HG03565 (cell line): ENCODE measurements around the gene RANBP1.

Experiments
- ATAC-seq: cut with Tn5 transposase; IDR thresholded peaks from one replicate; pipeline ENCODE4 v1.9.1; 2021; ENCODE audit warnings: mild to moderate bottlenecking, moderate library complexity; ENCODE audit not compliant: unreplicated experiment

The RANBP1 gene

DNA sequence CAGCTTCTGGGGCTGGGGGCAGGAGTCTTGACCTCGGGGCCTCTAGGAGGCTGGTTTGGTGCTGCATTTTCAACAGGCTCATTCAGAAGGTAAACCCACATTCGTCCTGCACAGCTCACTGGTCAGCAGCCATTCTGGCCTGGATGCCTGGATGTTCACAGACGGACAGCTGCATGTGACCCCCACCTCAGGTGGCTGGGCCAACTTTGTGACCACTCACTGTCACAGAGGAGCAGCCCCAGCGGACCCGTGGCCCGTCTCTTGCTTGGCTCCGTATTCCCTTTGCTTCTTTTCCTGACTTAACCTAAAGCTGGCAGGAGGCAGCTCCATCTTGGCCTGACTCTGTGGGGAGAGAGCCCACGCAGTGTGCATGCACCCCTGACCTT is 27.6 kb upstream of the RANBP1 start:
- no peak for ATAC-seq

DNA sequence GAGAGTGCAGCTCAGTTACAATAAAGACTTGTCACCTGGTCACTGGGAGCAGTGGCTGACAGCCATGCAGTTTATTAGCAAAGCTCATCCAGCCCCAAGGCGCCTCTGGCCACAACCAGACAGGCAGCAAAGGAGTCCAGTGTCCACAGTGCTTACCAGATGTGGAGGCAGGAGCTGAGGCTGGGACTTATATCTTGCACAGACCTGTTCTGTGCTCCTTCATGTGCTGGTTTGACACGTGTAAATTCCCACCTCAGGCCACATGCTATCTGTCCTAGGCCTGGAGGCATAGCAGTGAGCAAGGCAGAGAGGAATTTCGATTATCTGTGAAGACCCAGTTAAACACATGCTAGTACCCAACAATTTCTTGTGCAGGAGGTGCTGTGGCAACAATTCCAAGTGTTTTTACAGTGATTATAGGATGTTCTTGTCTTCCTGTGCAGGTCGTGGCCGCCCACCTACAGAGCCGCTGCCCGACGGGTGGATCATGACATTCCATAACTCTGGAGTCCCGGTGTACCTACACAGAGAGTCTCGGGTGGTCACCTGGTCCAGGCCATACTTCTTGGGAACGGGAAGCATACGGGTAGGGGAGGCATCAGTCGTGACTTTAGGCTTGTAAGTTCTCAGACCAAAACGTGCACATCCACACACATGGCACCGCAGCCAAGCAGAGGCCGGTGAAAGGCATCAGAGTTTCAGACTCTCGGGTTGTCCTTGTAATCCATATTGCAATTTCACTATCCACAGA is 26.5 kb upstream of the RANBP1 start:
- no peak for ATAC-seq

DNA sequence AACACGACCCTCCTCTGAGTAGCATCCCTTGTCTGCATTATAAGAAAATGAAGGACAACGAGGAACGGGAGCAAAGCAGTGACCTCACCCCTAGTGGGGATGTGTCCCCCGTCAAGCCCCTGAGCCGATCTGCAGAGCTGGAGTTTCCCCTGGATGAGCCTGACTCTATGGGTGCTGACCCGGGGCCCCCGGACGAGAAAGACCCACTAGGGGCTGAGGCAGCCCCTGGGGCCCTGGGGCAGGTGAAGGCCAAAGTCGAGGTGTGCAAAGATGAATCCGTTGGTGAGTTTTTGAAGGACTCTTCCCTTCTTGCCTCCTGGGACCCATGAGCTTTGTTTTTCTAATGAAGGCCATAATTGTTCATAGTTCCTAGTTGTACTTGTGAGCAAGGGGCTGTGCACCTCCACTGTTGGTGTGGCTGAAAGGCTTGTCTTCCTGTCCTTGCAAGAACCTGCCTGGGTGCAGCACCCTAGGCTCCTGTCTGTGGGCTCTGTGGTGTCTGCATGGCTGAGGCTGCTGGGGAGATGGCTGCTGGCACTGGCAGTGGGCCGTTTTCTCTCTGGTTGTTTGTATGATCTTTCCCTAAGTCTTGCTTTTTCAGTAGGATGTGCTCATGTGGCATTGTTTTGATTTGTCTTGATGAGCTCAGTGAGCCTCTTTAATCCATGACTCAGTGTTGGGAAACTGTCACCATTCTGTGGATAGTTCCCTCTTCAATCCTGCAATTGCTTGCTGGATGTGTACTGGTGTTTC is 25.8 kb upstream of the RANBP1 start:
- ATAC-seq, result no peak

DNA sequence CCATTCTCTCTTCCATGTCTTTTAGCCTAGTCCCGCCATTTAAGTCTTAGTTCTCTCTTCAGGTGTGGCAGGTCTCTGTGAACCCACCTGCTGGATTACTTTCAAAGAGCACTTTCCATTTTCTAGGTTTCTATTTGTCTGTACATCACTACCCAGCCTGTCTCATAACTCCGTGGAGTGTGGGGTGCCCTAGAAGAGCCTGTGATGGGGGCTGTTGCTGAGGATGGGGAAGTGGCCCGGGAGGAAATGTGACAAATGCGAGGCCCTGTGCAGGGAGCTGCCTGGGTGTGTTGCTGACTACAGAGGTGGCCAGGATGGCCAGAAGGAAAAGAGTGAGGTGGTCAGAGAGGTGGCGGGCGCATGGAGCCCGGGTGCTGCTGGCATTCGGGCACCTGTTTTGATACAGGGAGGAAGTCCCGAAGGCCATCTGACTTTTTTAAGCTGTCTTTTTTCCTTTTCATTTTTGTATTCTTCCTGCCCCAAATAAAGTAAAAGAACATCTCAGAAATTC is 25.1 kb upstream of the RANBP1 start:
- ATAC-seq, result no peak

DNA sequence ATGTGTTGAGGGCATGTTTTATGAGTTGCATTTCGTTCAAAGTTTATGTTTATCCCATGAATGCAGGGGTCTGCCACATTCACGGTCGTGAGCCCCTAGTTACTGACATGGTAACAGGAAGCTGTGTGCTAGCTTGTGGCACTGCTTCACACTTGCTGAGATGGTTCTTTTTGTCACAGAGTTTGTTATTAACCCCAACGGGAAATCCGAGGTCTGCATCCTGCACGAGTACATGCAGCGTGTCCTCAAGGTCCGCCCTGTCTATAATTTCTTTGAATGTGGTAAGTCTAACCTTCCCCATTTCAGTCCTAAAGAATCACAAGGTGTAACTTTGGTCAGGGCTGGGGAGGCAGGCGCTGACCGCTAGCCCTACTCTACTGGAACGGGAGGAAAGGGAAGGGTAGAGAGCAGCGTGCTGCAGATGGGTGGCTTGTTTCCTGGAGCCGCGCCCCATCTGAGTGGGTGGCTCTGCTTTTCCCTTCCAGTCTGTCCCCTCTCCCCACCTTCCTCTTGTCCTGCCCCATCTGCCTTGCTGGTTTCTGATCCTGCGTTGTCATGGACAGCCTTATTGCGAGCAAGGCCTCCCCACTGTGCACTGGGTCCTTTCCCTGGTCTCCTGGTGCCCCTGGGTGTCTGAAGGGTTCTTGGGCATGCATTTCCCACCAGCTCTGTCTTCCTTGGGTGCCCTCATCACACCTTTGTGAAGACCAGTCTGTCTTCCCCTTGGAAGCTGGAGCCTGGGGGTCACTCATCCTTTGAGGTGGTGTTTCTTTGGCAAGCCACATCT is 24.0 kb upstream of the RANBP1 start:
- no peak for ATAC-seq

DNA sequence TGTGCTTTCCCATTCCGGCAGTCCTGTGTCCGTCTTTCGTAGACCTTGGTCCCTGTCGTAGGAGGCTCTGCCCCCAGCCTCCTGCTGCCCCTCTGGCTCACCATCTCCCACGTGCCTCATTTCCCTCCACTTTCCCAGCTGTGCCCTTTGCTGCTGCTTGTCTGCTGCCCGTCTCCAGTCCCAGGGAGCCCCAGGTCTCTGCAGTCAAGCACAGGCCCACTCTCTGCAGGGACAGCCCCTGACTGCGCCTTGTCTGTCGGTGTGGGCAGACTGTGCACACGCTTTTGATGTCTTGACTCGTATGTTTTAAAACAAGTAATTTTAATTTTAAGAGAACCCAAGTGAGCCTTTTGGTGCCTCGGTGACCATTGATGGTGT is 23.4 kb upstream of the RANBP1 start:
- no peak for ATAC-seq

DNA sequence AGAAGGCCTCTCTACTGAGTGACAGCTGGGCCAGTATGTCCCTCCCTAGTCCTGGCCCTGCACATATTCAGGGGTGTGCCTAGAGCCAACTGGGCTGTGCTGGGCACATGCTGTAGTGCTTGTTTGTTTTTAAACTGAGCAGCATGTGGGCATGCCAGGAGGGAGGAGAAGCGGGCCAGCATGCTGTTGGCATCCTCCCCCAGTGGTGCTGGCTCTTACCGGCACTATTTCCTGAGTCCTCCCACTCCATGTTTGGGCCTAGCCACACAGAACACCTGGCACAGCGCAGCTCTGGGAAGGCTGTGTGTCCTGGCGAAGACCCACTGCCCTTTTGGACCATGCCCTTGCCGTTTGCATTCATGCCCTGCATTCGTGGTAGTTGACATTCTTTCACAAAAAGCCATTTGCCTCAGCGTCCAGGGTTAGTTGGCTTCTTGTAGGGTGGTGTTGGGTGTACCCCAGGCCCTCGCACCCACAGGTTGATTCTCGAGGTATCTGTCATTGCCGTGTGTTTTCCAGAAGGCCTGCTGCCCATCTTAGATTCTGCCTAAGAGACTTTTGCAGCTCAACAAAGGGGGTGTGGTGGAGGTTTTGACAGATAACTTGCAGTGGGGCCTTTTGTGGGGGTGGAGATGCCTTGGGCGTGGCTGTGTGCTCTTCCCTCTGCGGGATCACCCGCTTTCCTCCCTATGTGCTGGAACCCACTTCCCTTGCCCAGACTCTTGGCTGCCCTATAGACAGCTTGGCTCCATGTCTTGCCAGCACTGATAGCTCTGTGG is 22.3 kb upstream of the RANBP1 start:
- no peak for ATAC-seq

DNA sequence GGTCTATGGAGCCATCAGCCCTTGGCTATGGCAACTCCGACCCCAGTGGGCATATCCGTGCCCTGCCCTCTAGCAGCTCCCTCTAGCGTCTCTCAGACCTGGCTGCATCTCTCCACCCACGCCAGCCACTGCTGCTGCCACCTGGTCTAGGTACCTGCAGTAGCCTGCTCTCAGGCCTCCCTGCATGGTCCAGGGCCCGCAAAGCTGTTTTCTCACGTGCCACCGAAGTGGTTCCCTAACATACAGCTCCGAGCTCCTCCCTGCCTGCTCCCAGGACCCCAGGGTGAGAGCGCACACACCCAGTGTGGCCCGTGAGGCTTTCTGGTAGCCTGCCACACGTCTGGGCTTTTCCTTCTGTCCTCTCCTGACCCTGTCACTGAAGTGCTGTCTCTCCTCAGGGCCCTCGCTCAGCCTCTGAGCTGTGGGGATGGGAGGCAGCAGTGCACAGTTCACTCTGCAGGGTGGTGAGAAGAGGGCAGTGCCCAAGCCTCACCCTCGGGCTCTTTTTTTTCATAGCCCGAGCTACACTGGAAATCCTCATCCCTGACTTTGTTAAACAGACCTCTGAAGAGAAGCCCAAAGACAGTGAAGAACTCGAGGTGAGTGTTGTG is 21.6 kb upstream of the RANBP1 start:
- no peak for ATAC-seq

DNA sequence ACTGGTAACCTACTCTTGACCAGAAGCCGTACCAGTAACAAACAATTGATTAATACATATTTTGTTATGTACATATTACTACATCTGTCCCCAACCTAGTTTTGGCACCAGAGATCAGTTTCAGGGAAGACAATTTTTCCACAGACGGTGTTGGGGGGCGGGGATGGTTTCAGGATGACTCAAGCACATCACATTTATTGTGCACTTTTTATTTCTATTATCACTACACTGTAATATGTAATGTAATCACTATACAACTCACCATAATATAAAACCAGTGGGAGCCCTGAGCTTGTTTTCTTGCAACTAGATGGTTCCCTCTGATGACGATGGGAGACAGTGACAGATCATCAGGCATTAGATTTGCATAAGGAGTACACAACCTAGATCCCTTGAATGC is 20.4 kb upstream of the RANBP1 start:
- ATAC-seq, result no peak

DNA sequence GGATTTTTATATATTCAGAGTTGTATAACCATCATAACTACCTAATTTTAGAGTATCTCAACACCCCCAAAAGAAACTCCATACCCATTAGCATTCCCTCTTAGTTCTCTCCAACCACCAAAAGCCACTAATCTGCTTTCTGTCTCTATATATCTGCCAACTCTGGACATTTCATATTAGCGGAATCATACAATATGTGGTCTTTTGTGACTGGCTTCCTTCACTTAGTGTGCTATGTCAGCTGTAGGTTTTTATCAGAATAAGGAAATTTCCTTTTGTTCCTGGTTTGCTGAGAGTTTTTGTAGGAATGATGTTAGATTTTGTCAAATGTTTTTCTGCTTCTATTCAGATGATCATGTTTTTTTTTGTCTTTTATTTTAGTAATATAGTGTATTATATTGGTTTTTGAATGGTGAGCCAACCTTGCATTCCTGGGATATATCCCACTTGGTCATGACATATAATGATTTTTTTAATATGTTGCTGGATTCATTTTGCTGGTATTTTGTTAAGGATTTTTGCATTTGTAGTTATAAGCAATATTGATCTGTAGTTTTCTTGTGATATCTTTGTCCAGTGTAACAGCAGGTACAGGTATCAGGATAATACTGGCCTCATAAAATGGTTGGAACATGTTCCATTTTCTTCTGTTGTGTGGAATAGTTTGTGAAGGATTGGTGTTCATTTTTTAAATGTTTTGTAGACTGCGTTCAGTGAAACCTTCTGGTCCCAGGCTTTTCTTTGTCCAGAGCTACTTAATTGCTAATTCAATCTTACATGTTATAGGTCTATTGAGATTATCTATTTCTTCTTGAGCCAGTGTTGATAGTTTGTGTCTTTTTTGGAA is 19.1 kb upstream of the RANBP1 start:
- ATAC-seq, result no peak

DNA sequence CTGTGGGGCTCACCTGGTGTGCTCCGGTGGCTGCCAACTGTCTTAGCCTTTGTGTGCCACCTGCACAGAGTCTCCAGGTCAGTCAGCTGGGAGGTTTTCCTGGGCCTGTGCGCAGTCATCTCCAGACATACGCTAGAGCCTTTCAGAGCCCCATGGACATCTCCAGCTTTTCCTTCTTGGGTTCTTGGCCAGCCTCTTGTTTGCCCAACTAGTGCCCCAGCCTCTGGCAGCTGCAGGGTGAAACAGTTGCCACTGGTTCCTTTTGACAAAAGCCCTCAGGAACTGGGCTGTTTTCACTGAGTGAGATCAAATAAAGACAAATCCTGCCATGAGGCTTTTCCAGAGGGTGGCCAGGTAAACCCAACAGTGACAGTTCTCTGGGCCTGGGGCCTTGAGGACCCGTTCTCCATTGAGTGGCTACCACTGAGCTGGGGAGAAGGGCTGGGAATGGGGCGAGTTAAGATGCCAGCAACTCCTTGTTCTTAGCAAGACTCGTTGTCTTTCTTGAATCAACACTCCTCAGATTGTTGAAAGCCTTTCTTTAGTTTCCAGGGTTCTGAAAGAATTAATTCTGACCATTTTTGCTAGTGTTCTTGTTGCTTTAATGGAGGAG is 16.7 kb upstream of the RANBP1 start:
- no peak for ATAC-seq

DNA sequence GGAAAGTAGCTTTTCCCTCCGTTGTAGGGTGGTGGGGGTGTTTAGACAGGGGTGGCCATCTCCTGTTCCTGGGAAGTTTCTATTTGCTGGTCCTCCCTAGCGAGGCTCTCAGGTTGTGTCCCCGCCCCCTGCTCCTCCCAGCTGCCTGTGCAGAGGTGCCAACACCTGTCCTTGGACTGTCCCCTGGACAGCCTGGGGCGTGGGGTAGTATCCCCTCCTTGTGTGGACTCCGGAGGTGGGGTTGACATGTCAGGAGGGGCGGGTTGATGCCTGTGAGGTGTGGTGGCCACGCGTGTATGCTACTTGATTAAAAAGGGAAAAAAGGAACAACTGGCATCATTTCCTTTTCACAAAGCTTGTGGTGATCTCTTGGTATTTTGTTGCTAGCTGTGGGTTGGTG is 14.3 kb upstream of the RANBP1 start:
- no peak for ATAC-seq

DNA sequence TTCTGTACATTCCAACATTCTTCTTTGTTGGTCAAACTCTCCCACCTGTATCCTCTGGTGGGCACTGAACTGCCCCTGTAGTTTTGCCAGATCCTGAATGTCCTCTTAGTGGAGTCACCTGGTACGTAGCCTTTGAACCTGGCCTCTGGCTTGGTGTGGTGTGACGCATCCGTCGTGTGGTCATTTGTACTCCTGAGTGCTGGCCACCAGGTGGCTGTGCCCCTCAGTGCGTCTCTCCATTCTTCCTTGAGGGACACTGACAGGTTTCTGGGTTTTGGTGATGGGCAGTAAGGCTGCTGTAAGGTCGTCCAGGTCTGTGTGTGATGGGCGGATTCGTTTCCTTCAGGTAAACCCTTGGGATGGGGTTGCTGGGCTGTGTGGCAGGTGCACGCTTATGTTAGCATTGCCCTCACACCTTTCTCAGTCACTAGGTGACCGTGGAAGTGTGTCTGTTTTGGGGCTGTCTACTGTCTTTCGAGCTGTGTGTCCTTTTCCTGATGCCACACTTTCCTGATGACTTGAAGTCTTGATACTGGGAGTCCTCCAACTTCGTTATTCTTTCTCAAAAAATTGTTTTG is 13.6 kb upstream of the RANBP1 start:
- no peak for ATAC-seq

DNA sequence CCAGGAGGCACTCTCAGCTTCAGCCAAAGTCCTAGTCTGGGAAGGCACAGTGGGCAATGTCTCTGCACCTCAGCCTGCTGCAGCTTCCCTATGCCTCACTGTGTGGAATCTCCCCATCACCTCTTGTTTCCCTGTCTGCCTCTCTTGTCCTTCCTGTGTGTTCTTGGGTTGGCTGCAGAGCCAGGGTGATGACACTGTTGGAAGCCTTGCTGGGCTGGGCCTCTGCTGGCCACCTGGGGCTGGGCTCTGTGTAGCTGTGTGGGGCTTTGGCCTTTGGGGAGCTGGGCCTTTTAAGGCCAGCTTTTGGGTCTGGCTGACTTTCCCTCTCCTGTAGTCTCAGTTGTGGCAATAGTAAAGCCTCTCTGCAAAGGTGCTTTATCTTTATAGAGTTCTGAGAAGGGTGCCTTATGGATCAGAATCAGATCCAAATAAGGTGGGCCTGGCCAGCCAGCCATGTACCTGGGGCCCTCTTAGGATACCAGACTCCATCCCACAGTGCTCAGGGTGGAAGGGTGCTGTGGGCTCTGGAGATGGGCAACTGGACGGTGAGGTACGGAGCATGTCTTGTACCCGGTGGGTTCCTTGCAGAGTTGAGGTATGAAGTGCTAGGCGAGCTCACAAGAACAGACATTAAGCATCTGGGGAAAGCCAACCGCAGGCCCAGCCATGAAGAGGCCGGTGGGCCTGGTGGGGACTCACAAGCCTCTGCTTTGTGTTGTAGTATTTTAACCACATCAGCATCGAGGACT is 10.3 kb upstream of the RANBP1 start:
- ATAC-seq, result no peak

DNA sequence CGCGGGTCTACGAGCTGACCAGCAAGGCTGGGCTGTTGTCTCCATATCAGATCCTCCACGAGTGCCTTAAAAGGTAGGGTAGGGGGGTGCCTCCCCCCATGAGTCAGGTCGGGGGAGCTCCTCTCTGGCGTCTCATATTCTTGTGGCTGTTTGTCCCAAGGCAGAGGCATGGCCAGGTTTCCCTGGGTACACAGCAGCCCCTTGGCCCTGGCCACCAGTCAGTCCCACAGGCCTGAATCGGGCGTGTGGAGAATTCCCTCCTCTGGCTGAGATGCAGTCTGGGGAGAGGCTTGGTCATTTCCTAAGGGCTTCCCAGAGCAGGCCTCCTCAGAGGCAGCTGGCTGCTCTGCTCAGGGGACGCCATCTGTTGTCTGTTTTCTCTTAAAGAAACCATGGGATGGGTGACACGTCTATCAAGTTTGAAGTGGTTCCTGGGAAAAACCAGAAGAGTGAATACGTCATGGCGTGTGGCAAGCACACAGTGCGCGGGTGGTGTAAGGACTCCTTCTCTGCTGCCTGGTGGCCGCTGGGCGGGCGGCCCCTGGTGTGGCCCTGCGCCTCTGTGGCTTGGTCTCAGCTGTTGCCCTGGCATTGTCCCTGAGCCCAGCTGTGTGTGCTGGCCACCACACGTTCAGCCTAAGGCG is 9.6 kb upstream of the RANBP1 start:
- ATAC-seq, result no peak

DNA sequence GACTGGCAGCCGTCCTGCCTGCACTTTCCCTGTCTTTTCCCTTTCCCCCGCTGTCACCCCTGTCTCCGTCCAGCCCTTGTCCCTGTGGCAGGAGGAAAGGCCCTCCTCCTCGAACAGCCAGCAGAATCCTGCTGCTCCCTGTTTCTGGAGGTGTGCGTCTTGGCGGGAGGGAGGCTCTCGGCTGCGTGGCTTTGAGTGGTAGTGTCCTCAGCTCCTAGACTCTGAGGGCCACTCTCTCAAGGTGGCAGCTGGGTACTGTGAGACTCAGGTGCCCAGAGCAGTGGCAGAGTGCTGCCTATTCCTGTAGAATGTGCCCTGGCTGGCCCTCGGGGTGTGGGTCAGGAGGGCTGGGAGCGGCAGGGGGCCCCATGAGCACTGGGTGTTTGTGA is 9.1 kb upstream of the RANBP1 start:
- no peak for ATAC-seq

DNA sequence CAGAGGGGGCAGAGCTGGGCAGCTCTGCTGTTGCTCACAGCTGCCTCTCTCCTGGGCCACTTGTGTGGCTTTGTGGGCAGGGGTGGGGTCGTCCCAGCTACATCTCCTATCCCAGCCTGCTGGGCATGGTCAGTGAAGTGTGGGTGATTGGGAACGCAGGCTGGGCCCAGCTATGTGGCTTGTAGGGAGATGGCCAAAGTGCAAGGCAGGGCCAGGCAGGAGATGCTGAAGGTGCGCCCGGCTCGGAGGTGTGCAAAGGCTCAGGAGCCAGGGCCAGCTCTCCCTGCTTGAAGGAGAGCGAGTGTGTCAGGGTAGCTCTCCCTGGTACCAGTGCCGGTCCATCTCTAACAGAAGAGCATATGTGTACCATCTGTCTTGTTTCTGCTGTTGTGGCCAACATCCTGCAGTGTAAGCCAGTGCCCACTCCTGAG is 8.4 kb upstream of the RANBP1 start:
- ATAC-seq, result no peak
